Body of pancreas (tissue), 4 donors: ENCODE results near the gene NFKB1.

Experiments
- CTCF ChIP-seq, 7 experiments: fragments of 450-650 bp in 4 of 7; fragments of 200-600 bp in 3 of 7; sonication (generic) in 3 of 7; IDR thresholded peaks; one replicate each; pipeline ENCODE4 v1.5.1; 2016 to 2019; ENCODE audit warnings: antibody characterized with exemption in 7 of 7
- POLR2A ChIP-seq, 3 donors: fragments of 450-650 bp; IDR thresholded peaks; one replicate each; pipeline ENCODE4 v1.6.1; 2016; ENCODE audit warnings: antibody characterized with exemption in 3 of 3, mild to moderate bottlenecking in 2 of 3

DNA sequence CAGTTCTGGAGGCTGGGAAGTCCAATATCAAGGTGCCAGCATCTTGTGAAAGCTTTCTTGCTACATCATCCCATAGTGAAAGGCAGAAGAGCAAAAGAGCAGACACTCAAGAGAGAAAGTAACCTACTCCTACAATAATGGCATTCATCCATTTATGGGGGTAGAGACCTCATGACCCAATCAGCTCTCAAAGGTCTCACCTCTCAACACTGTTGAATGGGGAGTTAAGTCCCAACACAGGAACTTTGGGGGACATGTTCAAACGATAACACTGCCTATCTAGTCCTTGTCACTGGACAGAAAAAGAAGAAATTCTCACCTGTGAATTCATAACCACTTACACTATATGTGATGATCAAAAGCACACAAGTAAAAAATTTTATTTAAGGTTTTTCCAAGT lies 6.6 kb upstream of the NFKB1 start:
- no peak for TF ChIP-seq CTCF (IDR thresholded peaks at IDR 0.05)
- no peak for TF ChIP-seq POLR2A (IDR thresholded peaks at IDR 0.05)
